Measurements from ENCODE around the gene CR1. TPM values are rescaled to one million over a fixed set of nuclear protein-coding genes. Genes with fewer than 3 reads are reported as not detected.
"Not testable (repeated sequence)": the region's sequence is repeated elsewhere in the genome, so short reads cannot be mapped to it uniquely, and the experiment has no call there.

Gene CR1
- total and polyA plus RNA-seq, 2 donors (not counting 3 experiments of a cell fraction or from before 2014, with no cell fraction given): not detected

- BruUV-seq (replicated peaks); CTCF ChIA-PET: not testable (repeated sequence)
Observed at GRCh38 chr1:207571926-207572325, 76.0 kb downstream of the CR1 start.

DNA sequence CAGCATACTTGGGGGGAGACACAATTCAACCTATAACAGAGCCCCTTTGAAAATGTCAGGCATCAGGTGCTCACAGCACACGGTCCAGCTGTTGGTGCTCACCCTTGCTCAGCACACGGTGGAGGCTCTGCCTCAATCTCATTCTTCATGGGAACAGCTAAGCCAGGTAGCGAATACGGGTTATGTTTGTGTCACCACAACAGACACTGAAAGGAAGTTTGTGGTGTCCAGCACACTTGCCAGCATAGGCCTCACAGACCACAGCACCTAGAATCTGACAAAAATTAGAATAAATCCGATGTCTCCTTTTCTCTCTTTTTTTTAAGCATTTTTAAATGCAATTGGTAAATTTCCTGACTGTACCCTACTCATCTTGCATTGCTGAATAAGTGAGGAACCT is 77.1 kb downstream of the CR1 start:
- not testable (repeated sequence) for BruUV-seq (replicated peaks); FAIRE-seq

More at GRCh38 chr1:207571926-207572325, 76.0 kb downstream of the CR1 start:
- H3K9ac ChIP-seq (replicated peaks; ENCODE audit: extremely low read depth, insufficient read depth, low read length); H3K4me2 ChIP-seq (ENCODE audit: insufficient read depth, low read length); H3K79me2 ChIP-seq (ENCODE audit: control insufficient read depth, insufficient read depth, low read length); FAIRE-seq; H4K20me1 ChIP-seq (replicated peaks; ENCODE audit: control insufficient read depth, extremely low read depth, insufficient read depth, low read length); POLR2A ChIA-PET; H3K9me1 ChIP-seq (replicated peaks; ENCODE audit: control insufficient read depth, extremely low read depth, insufficient read depth, low read length); H3K36me3 ChIP-seq (ENCODE audit: control insufficient read depth in 2 of 2, extremely low read depth in 1 of 2, insufficient read depth in 2 of 2, low read length in 2 of 2); H3K4me3 ChIP-seq (replicated peaks in 1 of 3; ENCODE audit: insufficient read depth in 1 of 3, low read depth in 1 of 3, low read length in 3 of 3); H3K4me1 ChIP-seq (ENCODE audit: control insufficient read depth, extremely low read depth, insufficient read depth, low read length); H3K27me3 ChIP-seq (ENCODE audit: control insufficient read depth in 2 of 2, insufficient read depth in 2 of 2, low read length in 2 of 2); intact Hi-C loops (cut with micrococcal nuclease); H3K27ac ChIP-seq (ENCODE audit: insufficient read depth, low read depth, low read length); H3K9me3 ChIP-seq (replicated peaks; ENCODE audit: control insufficient read depth, insufficient read depth, low read length); dilution Hi-C loops (cut with MboI; ENCODE audit: extremely low pct_ligation_motif_present, low sequenced_read_pairs); H2AFZ ChIP-seq (ENCODE audit: low read depth, low read length); DNase-seq (ENCODE audit: low read depth, low spot score): not testable (repeated sequence)

DNA sequence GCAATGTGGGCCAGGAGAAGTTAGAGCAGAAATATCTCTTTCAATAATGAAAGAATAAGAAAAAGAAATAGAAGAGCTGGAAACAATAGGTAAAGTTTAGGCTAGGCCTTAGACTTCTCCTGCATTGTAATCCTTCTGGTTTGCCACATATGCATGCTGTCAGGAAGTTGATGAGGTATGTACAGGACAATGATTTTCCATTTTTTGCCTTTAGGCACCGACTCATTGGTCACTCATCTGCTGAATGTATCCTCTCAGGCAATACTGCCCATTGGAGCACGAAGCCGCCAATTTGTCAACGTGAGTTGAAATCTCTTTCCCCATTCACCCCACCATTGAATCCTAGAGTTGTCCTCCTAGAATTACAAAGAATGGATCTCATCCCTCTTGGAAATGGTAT is 79.4 kb downstream of the CR1 start:
- H3K9me1 ChIP-seq (replicated peaks; ENCODE audit: control insufficient read depth, extremely low read depth, insufficient read depth, low read length); H3K9ac ChIP-seq (replicated peaks; ENCODE audit: extremely low read depth, insufficient read depth, low read length); H3K4me1 ChIP-seq (ENCODE audit: control insufficient read depth, extremely low read depth, insufficient read depth, low read length); CTCF ChIA-PET; H3K27me3 ChIP-seq (ENCODE audit: control insufficient read depth in 2 of 2, insufficient read depth in 2 of 2, low read length in 2 of 2); H3K9me3 ChIP-seq (replicated peaks; ENCODE audit: control insufficient read depth, insufficient read depth, low read length); intact Hi-C loops (cut with micrococcal nuclease); POLR2A ChIA-PET; dilution Hi-C loops (cut with MboI; ENCODE audit: extremely low pct_ligation_motif_present, low sequenced_read_pairs); H3K79me2 ChIP-seq (ENCODE audit: control insufficient read depth, insufficient read depth, low read length); H2AFZ ChIP-seq (ENCODE audit: low read depth, low read length); H3K27ac ChIP-seq (ENCODE audit: insufficient read depth, low read depth, low read length); H3K4me3 ChIP-seq (replicated peaks in 1 of 3; ENCODE audit: insufficient read depth in 1 of 3, low read depth in 1 of 3, low read length in 3 of 3); H3K4me2 ChIP-seq (ENCODE audit: insufficient read depth, low read length); FAIRE-seq; H4K20me1 ChIP-seq (replicated peaks; ENCODE audit: control insufficient read depth, extremely low read depth, insufficient read depth, low read length); BruUV-seq (replicated peaks); DNase-seq (ENCODE audit: low read depth, low spot score); H3K36me3 ChIP-seq (ENCODE audit: control insufficient read depth in 2 of 2, extremely low read depth in 1 of 2, insufficient read depth in 2 of 2, low read length in 2 of 2): not testable (repeated sequence)

More for the DNA sequence above, 77.1 kb downstream of the CR1 start:
- H3K9ac ChIP-seq (replicated peaks; ENCODE audit: extremely low read depth, insufficient read depth, low read length); H4K20me1 ChIP-seq (replicated peaks; ENCODE audit: control insufficient read depth, extremely low read depth, insufficient read depth, low read length); intact Hi-C loops (cut with micrococcal nuclease); H3K9me3 ChIP-seq (replicated peaks; ENCODE audit: control insufficient read depth, insufficient read depth, low read length); POLR2A ChIA-PET; H3K4me3 ChIP-seq (replicated peaks in 1 of 3; ENCODE audit: insufficient read depth in 1 of 3, low read depth in 1 of 3, low read length in 3 of 3); CTCF ChIA-PET; H3K4me2 ChIP-seq (ENCODE audit: insufficient read depth, low read length); H3K4me1 ChIP-seq (ENCODE audit: control insufficient read depth, extremely low read depth, insufficient read depth, low read length); H3K27ac ChIP-seq (ENCODE audit: insufficient read depth, low read depth, low read length); H3K9me1 ChIP-seq (replicated peaks; ENCODE audit: control insufficient read depth, extremely low read depth, insufficient read depth, low read length); H3K79me2 ChIP-seq (ENCODE audit: control insufficient read depth, insufficient read depth, low read length); H3K27me3 ChIP-seq (ENCODE audit: control insufficient read depth in 2 of 2, insufficient read depth in 2 of 2, low read length in 2 of 2); H2AFZ ChIP-seq (ENCODE audit: low read depth, low read length); H3K36me3 ChIP-seq (ENCODE audit: control insufficient read depth in 2 of 2, extremely low read depth in 1 of 2, insufficient read depth in 2 of 2, low read length in 2 of 2); dilution Hi-C loops (cut with MboI; ENCODE audit: extremely low pct_ligation_motif_present, low sequenced_read_pairs); DNase-seq (ENCODE audit: low read depth, low spot score): not testable (repeated sequence)
